Measurements from ENCODE around the gene INPP4B.

INPP4B gene

GRCh38 chr4:142449771-142450373 is 396.2 kb downstream of the INPP4B start:
- DNase-seq: no peak

GRCh38 chr4:142447009-142447408 is 399.1 kb downstream of the INPP4B start:
- no peak for DNase-seq

GRCh38 chr4:142443469-142443868 is 402.6 kb downstream of the INPP4B start:
- DNase-seq: no peak

- DNase-seq: no peak
Measured at GRCh38 chr4:142440093-142440492, 406.0 kb downstream of the INPP4B start.

GRCh38 chr4:142435599-142436235 is 410.4 kb downstream of the INPP4B start:
- DNase-seq: peak; percentile 52 to 67

GRCh38 chr4:142434519-142435224 is 411.4 kb downstream of the INPP4B start:
- DNase-seq: no peak

- DNase-seq: no peak
Measured at GRCh38 chr4:142428715-142429114, 417.4 kb downstream of the INPP4B start.

- no peak for DNase-seq
Measured at GRCh38 chr4:142427456-142427855, 418.6 kb downstream of the INPP4B start.

- DNase-seq: no peak
Measured at GRCh38 chr4:142423861-142424260, 422.2 kb downstream of the INPP4B start.

GRCh38 chr4:142420311-142421095 is 425.6 kb downstream of the INPP4B start:
- DNase-seq: no peak

GRCh38 chr4:142419712-142420111 is 426.4 kb downstream of the INPP4B start:
- peak in 1 of 2 experiments; percentile 5 for DNase-seq

- DNase-seq: no peak
Measured at GRCh38 chr4:142418697-142419096, 427.4 kb downstream of the INPP4B start.

- no peak for DNase-seq
Measured at GRCh38 chr4:142416711-142417275, 429.3 kb downstream of the INPP4B start.

- no peak for DNase-seq
Measured at GRCh38 chr4:142416121-142416520, 430.0 kb downstream of the INPP4B start.

GRCh38 chr4:142414366-142414990 is 431.6 kb downstream of the INPP4B start:
- DNase-seq: no peak

- DNase-seq: no peak
Measured at GRCh38 chr4:142413485-142413884, 432.6 kb downstream of the INPP4B start.

- no peak for DNase-seq
Measured at GRCh38 chr4:142411993-142412392, 434.1 kb downstream of the INPP4B start.

- no peak for DNase-seq
Measured at GRCh38 chr4:142408003-142408441, 438.1 kb downstream of the INPP4B start.

GRCh38 chr4:142407596-142407995 is 438.5 kb downstream of the INPP4B start:
- no peak for DNase-seq

GRCh38 chr4:142406917-142407501 is 439.1 kb downstream of the INPP4B start:
- no peak for DNase-seq

- DNase-seq: no peak
Measured at GRCh38 chr4:142406499-142406835, 439.6 kb downstream of the INPP4B start.
